NCI-H69 (cell line): Measurements from ENCODE around the gene LCE3B.
"Not testable (repeated sequence)": the region's sequence is repeated elsewhere in the genome, so short reads cannot be mapped to it uniquely, and the experiment has no call there.

ENCODE experiments used
- DNase-seq: peaks from one replicate; lab custom pipeline; 2025; lab: John Stamatoyannopoulos, UW

The LCE3B gene, protein sequence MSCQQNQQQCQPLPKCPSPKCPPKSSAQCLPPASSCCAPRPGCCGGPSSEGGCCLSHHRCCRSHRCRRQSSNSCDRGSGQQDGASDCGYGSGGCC

DNA sequence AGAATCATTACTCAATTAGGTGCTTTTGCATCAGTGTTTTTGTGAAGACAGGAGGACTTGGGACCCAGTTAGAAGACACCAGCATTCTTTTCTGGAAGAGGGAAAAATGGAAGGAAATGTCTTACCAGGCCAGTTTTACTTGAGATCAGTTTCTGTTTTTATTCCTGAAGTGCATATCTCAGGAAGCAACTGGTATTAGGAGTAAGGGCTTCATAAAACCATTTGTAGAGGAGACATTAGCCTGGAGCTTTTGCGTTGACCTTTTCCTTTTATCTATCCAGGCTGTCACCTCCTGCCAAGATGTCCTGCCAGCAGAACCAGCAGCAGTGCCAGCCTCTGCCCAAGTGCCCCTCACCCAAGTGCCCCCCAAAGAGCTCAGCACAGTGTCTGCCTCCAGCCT lies at the start of gene LCE3B:
Gene LCE3B (plus strand): TSS at position 301 of the 400 bp plus-strand sequence. CDS start 0 bp downstream, at position 301.
- DNase-seq = no peak

DNA sequence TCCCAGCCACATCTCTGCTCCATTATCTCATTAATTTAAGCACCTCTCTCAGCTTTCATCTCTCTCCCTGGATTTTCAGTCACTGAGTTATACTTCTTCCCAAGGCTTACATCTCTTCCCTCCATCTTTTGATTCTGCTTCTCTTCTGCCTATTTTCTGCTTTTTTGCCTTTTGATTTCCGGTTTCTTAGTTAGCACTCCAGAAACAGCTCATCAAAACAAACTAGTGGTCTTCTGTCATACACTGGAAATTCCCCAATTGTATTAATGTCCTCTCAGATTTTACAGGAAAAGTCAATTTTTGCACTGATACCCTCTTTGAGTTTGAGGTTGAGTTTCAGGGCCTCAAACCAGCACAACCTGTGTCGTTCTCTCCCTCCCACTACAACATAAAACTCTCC lies 48.5 kb upstream of the LCE3B start:
- DNase-seq = no peak

DNA sequence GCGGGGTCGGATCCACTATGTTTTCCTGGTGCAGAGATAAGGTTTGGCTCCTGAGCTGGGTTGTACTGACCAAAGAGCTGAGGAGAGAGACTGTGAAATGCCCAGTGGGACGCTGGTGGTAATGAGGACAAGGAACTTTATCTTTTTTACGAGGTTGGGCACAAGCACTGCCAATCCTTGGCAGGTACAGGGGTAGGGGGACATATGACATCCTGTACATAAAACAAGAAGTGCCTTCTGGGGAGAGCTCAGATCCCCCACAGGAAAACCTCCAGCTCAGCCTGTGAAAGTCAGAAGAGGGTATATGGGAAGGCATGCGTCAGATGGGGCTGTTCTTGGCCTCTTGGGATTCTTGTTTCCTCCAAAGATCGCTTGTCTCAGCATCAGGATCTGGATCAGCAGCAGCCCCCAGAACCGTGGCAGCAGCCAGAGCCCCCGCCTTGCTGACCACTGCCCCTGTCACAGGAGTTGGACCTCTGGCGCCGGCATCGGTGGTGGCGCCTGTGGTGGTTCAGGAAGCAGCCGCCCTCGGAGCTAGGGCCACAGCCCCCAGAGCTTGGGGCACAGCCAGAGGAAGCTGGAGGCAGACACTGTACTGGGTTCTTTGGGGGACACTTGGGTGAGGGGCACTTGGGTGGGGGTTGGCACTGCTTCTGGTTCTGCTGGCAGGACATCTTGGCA lies 47.9 kb upstream of the LCE3B start:
- no peak for DNase-seq

DNA sequence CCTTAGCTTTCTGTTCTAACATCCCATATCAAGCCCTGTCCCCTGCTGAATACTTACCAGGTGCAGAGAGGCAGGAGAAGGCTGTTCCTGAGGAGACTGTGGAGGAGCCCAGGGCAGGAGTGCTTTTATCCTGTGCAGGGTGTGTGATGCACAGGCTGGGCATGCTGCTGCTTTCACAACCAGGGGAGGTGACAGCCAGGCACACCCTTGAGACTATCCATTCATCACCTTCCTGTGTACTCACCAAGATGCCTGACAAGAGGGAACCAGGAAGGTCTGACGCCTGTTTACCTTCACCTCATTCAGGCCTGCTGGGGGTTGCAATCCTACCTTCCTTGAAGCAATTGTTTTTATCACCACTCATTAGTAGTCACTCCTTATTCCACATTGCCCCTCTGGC lies 46.9 kb upstream of the LCE3B start, which contains the start of gene LCE3E:
Gene LCE3E (minus strand): TSS at position 100 of the 400 bp plus-strand sequence. CDS start 572 bp downstream, outside the sequence.
- DNase-seq = no peak

DNA sequence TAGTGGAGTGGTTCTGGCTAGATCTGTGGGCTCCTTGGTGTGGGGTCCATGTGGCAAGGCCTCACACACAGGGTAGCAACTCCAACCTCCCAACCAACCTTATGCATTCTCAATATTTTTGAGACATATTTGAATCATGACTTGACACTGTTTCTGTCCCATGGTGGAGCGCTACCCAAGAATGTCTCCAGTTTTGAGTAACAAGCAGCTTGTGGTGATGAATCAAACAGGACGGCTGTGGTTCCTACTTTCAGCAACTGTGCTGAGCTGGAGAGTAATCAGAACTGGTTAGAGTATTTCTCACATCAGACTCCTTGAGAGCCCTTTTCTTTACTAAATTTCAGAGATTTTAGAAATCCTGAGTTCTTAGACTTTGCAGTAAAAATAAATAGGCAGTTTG lies 36.4 kb upstream of the LCE3B start:
- DNase-seq = no peak

DNA sequence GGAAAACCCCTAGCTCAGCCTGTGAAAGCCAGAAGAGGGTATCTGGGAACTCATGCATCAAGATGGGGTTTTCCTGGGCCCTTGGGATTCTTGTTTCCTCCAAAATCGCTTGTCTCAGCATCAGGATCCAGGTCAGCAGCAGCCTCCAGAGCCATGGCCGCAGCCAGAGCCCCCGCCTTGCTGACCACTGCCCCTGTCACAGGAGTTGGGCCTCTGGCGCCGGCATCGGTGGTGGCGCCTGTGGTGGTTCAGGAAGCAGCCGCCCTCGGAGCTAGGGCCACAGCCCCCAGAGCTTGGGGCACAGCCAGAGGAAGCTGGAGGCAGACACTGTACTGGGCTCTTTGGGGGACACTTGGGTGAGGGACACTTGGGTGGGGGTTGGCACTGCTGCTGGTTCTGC lies 34.1 kb upstream of the LCE3B start:
- not testable (repeated sequence) for DNase-seq

DNA sequence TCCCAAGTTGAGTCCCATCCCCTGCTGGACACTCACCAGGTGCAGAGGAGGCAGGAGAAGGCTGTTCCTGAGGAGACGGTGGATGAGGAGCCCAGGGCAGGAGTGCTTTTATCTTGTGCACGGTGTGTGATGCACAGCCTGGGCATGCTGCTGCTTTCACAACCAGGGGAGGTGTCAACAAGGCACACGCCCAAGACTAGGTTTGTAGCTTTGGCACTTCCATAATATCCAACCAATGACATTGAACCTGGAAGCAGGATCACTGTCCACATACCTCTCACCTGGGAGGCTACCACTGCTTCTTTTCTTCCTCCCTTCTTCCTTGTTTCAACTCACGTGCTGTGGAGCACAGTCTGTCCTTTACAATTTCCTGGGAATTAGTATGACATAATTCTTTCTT lies 33.2 kb upstream of the LCE3B start, which contains the start of gene LCE3D:
Gene LCE3D (minus strand): TSS at position 84 of the 400 bp plus-strand sequence. CDS start 580 bp downstream, outside the sequence.
- no peak for DNase-seq

DNA sequence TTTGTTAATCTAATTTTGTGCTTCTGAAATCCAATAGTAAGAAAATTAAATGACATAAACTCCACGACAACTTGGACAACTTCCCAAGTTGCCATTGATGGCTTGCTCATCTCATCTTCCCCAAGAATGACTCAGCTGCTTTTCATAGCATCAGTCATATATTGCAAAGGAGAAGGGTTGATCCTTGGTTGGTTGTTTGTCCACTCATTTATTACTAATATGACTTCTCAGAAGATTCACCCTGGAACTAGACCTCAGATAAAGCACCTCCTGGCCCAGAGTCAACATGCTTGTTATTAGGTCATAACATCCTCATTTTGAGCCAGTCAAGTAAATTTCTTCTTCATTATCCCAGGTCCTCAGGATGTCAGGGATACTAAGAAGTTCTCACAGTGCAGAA lies 31.0 kb upstream of the LCE3B start:
- DNase-seq = no peak

DNA sequence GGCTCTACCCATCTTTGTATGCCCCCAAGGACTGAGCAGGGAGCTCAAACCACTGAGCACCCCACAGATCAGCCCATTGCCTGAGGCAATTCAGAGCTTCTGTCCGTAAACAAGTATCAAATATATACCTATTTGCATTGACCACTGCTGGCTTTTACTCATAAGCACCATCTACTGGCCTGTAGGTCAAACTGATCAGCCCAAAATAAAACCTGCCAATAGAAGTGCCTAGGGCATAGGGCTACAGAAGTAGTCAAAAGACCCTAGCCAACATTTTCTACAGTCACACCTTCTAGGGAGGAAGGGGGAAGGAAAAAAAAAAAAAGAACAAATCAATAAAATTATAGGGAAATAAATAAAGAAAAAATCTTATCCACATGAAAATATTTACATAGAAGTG lies 28.0 kb upstream of the LCE3B start:
- no peak for DNase-seq

DNA sequence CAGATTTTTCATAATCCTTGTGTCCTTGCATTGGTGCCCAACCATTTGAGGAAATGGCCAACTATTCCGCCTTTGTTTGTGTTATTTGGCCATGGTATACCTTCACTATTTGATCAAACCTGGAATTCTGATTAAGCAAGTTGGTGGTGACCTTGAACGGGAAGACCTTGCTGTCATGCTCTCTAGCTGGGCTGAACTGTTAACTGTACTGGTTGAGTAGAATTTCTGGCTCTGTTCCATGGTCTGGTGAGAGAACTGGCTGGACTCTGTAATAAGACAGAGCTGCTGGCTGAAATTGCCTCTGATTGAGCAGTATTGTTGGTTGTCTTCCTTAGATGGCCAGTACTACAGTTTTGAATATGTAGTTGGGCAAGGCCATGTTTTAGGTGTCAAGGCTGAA lies 16.6 kb upstream of the LCE3B start:
- no peak for DNase-seq

DNA sequence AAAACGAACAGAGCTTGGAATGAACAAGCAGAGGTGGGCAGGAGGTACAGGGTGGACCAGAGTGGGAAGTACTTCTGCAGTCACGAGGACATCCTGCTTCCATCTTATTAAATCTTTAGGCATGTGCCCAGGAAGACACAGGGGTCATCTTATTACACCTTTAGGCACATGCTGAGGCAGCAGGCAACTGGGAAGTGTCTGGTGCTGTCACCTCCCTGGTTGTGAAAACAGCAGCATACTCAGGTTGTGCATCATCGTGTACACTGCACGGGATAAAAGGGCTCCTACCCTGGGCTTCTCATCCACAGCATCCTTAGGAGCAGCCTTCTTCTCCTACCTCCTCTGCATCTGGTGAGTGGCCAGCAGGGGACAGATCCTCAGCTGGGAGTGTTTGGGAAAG lies 13.7 kb upstream of the LCE3B start, which contains the start of gene LCE3C:
Gene LCE3C (plus strand): TSS at position 301 of the 400 bp plus-strand sequence. CDS start 498 bp downstream, outside the sequence.
- no peak for DNase-seq

DNA sequence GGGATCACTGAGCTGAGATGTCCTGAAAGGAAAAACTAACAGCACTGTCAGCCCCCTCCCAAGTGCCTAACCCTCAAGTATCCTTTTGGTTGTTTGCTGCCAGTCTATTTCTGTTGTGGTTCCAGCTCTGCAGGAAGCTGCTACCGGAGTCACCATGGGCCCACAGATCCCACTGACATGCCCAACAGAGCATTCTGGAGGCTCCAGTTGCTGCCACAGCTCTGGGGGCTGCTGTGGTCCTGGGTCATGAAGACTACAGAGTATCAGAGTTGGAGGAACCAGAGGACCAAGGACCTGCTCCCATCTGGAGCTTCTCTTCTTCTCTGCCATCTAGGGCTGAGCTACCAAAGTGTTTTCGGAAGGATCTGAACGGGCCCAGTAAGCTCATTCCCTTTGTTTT lies 8.4 kb downstream of the LCE3B start:
- no peak for DNase-seq

DNA sequence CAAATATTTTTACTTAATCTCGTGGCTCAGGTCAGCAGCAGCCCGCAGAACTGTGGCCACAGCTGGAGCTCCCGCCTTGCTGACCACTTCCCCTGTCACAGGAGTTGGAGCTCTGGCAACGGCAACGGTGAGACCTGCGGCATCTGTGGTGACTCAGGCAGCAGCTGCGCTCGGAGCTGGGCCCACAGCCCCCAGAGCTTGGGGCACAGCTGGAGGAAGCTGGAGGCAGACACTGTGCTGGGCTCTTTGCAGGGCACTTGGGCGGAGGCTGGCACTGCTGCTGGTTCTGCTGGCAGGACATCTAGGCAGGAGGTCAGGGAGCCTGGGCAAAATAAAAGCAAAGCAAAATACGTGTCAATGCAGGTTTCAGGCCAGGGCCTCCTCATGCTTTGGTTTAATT lies 9.2 kb downstream of the LCE3B start, which contains the start of gene LCE3A:
Gene LCE3A (minus strand): TSS at position 301 of the 400 bp plus-strand sequence. CDS start 0 bp downstream, at position 301.
- no peak for DNase-seq

DNA sequence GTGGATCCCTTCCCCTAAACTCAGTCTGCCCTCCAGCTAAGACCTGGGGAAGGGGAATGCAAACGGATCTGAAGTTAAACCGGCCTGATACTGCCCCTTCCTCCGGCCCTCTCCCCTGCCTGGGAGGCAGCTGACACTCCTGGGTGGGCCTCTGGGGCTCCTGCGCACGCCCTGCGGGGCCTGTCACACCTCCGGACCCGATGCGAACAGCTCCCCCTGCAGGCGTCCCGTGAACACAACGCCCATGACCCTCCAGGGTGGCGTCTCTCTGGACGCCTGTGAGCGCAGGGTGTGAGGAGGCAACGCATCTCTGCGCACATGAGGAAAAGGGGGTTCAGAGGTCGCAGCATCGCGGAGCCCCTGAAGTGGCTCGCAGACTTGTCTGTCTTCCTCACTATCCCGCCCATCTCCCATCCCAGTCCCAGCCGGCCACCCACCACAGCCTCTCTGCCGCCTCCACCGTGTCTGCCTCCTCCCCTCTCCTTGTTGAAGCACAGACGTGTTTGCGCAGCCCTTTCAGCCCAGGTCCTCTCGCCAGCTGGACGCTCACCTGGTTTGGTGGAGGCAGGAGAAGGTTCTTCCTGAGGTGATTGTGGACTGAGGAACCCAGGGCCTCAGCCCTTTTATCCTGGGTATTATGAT lies 9.7 kb downstream of the LCE3B start:
- peak; percentile 9 for DNase-seq

DNA sequence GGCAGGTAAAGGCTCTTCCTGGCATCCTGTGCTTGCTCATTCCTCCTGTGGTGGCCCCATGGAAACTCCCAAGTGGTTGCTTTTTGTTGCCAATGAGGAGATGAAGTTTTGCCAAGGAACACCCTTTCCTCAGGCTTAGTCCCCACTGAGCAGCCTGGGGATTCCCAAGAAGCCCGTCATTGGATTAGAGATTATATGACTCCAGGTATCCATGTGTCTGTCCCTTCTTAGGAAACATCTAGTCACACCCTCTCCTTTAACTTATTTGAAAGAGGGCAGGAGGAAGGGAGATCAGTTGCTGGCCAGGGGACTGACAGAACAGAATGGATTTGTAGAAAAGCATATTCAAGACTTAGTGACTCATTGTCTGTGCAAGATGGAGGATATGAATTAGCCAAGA lies 13.1 kb downstream of the LCE3B start:
- no peak for DNase-seq

DNA sequence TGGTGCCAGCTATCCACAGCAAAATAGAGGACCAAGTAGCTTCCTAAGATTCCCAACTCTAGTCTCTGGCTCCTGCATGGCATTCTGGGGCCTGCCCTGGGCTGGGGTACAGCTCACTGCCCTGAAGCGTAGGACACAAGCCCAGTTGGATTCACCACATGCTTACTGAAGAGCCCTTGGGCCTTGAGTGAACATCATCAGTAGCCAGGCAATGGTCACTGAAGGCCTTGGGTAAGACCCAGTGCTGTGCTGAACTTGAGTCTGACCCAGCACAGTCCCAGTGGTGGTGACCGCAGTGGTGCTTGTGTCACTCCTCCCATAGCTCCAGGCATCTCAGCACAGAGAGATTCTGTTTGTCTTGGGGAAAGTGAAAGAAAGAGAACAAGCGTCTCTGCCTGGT lies 17.0 kb downstream of the LCE3B start:
- no peak for DNase-seq

DNA sequence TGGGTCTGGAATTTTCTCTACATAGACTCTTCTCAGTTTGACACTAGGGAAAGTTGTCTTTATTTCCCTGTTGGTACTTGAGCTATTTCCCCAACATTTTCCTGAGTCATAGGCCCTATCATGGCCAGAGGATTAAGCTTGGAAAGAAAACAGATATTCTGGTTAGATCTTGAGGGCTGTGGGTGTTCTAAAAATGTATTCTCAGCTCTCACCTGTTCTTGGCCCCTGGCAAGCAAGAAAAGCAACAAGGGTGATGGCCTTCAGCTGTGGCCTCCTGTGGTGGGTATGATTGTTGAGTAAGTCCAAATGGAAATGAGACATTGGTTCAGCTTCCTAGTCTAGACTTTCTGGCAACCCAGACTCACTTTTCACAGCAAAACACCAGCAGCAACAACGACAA lies 26.7 kb downstream of the LCE3B start:
- no peak for DNase-seq

DNA sequence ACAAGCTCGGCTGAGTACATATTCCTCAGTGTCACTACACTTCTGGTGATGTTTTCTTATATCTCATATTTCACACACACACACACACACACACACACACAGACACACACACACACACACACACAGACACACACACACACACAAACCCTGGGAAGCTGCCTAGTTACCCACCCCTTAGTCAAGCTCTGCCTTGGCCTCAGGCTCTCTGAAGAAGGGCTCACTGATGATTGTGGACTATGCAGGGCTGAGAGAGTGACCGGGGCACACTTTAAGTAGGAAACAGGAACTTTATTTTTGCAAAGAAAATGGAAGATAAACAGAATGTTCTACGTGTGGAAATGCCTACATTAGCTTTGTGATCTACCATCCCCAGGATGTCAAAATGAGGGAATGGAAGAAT lies 30.3 kb downstream of the LCE3B start:
- no peak for DNase-seq

DNA sequence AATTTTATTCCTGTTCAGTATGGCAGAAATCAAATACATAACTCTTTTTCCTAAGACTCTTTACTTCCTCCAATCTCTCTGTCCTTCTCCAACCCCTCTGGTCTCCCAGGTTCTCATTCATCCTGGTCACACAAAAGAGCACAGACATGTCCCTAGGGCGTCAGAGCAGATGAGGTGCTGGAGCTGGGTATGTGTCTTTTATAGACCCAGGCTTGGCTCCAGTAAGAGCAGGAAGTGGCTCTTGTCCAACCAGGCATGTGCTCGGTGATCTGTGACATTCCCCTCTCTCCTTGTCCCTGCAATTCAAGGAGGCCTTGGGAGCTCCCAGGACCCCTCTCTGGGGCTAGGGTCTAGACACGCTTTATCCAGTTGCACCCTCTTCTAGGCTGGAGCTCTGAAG lies 31.5 kb downstream of the LCE3B start:
- DNase-seq = no peak

DNA sequence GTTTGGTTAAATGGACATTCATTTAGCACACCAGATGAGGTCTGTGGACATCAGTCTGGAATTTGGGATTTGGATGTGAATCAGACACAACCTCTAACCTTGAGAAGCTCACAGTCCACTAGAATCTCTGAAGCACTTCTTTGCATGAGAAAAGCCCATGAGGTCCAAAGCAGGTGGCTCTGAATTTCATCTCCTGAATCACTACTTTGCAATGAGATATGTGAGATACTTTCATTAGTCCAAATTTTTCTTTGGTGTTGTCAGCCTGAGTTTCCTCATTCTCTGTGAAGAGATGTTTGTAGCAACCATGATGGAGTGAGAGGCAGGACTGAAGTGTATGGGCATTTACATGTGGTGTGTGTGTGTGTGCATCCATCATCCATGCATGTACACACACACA lies 33.0 kb downstream of the LCE3B start:
- DNase-seq = no peak

DNA sequence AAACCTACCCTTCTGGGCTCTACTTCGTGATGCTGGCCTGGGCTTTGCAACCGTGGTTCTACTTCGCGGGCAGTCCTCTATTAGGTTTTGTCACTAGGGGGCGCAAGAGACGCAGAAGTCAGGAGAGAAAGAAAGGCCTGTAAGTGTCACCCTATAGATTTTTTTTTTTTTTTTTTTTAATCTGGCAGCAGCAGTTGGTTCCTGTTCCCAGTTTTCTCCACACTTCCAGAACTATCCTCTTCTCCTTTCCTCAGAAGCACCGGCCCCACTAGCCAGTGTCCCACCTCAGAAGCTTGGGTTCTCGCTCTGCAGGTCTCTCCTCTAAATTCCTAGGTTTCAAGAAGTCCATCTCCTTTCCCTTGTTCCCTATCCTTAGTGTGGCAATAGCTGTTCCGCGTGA lies 40.5 kb downstream of the LCE3B start:
- peak; percentile 59 for DNase-seq

DNA sequence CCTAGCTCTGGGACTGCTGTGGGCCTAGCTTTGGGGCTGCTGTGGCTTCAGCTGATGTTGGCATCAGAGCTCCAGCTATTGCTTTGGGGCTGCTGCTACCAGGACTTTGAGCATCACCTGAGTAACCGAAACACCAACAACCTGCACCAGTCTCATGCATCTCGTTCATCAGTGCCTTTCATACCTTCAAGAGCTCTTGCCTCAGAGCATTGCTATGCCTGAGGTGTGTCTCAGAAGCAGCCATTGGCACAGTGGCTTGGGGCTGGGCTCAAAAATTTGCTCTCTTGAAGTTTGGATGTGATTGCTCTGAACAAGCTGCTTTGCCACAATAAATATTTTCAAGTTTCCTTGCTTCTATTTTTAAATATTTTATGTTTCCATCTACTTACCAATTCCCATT lies 42.8 kb downstream of the LCE3B start:
- no peak for DNase-seq

DNA sequence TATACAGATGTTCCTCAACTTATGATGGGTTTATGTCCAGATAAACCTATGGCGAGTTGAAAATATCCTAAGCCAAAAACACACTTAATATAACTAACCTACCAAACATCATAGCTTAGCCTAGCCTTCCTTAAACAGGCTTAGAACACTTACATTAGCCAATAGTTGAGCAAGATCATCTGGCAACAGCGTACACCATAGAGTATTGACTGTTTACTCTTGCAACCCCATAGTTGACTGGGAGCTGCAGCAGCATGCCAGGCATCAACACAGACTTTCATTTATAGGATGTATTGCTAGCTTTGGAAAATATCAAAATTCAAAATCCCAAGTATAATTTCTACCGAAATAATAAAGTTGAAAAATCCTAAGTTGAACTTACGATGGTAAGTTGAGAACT lies 44.1 kb downstream of the LCE3B start:
- no peak for DNase-seq
